ENCODE data around the gene UBC.

UBC gene

DNA sequence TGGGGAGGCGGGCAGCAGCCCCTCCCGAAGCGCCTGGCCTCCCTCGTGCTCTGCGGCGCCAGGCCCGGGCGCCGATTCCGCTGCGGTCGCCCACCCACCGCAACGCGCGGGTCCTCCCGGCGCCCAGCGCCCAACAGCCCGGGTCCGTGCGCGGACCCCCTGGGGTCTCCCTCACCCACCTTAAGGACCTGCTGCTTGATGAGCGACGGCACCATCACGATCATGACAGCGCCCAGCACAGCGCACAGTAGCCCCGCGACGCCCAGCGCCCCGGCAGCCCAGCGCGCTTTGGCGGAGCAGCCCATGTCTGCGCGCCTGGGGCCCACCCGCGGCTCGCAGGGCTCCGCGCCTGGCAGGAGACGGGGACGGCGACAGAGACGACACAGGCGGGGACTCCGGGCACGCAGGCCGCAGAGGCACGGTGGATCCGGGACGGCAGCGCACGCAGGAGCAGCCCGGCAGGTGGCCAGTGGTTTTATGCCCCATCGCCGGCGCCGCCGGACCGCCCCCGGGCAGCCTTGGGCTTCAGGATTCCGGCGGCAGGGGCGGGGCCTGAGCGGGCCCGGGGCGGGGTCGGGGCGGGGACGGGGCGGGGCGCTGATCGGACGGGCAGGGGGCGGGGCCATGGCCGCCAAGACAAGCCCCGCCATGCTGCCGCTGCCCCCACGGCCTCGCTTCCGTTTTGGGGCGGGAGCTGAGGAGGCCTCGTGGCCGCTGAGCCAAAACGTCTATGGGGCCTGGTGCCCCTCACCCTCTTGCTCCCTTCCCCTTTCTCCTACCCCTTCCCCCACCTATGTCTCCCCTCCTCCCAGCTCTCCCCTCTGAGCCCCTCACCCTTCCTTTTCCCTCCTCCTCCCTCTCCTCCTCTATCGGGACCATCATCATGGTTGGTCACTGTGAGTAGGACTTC, 50.8 kb downstream of the UBC start, which contains the start of gene SCARB1:
Gene SCARB1 (minus strand): TSS at position 449 of the 910 bp plus-strand sequence. CDS start 144 bp downstream, at position 305.
- DNase-seq: no peak

DNA sequence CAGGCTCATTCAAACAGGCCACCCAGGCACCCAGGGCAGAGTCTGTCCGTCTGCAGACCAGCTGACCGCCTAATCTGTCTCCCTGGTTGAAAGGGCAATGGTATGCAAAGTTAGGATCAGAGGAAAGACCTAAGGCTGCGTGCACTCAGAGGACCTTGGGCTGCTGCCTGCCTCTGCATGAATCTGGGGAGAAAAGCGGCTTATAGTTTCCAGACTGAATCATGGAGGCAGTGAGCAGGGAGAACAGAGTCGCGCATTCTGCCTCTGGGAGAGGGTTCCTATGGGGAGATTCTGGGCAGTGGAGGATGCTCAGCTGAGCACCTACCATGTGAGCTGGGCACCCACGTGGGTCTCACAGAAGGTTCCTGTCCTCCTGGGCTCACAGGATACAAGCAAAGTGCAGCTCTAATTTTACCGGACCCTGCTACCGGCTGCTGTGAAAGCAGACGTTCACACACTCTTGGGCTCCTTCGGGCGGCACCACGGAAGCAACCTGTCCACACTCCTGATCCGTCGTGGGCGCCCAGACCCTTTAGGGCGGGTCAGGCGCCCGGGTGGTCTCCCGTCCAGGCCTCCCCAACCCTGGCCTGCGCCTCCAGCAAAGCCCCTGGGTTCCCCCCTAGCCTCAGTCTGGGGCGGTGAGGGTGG, 51.6 kb downstream of the UBC start:
- DNase-seq: no peak

DNA sequence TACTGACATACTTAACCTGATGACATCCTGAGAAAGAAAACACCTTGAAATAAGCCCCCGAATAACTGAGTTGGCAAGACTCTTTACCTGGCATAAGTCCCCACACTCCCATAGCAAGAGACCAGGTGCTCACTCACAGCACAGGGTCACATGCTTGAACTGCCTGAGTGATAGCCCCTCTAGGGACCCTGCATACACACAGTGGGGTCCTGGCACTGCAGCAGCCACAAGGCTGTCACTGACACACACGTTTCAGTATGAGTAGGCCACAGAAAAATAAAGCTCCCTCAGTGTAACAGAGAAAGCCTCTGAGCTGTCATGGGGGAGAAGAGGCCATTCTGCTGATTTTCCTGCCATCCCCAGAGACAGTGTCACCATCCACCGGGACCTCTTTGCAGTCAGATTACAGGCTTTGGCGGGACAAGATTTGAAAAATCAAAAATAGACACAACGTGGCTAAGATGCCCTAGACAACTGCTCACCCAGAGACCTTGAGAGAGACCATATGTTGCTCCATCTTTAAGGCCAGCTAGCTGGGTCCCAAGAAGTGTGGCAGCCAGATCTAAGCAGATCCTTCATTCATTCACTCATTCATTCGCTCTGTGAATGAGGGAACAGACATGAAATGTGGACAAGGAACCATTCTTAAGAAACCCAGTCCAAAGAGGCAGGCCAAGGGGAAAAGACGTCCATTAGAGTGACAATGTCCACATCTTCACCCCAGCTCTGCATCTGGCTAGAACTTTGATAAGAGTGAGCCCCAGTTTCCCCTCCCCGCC, 52.4 kb downstream of the UBC start:
- DNase-seq: no peak
